Astrocyte of the spinal cord (primary cell): Measurements from ENCODE around the gene RNASE12.

Source experiments
- DNase-seq: peaks from one replicate; pipeline ENCODE4 v3.0.0; 2011; ENCODE audit warnings: low read depth, low spot score
- H3K4me3 ChIP-seq: 2 replicates; pipeline ENCODE4 v1.5.1; 2011; ENCODE audit warnings: low read depth, mild to moderate bottlenecking, low read length, moderate library complexity
- in situ Hi-C: cut with HindIII; loops from 2 replicates; pipeline ENCODE4 v1.10.0; 2017; ENCODE audit warnings: low sequenced_read_pairs
- TF ChIP-seq, protein P1 (sequence below): IDR thresholded peaks from 2 replicates; pipeline ENCODE4 v1.5.1; 2012; ENCODE audit warnings: low read depth, mild to moderate bottlenecking, low read length, inconsistent platforms

The RNASE12 gene

DNA sequence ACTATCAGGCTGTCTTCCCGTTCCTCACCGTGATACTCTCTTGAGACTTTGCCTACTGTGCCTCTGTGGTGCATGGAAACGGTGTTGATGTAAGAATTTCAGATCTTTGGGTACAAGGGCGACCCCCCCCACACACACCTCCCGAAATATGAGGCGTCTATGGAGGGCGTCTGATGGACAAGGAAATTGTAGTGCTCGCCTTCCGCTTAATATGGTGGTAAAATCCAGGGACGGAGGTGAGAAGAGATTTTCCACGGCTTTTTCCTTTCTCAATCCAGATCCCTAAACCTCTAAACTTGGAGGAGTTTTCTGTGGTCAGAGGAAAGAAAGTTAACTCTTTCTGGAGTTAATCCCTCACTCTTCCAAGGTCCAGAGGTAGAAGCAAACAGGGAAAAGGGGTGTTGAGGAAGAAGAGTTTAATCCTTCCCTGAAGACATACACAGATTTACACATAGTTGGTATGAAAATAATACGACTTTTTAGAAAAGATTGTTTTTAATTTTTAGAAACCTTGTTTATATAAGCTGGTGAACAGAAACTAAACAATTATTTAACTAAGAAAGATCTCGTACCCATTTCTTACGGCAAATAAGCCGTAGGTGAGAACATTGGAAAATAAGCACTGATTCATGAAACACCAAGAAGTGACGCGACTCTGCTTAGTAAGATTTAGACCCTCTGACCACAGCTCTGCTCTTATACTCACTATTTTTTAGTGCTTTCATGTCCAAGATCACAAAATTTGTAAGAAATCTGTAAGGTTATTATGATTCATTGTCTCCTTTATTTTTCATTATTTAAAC is 23.1 kb upstream of the RNASE12 start:
- in situ Hi-C loops, result no loop called here
- TF ChIP-seq, protein P1, sequence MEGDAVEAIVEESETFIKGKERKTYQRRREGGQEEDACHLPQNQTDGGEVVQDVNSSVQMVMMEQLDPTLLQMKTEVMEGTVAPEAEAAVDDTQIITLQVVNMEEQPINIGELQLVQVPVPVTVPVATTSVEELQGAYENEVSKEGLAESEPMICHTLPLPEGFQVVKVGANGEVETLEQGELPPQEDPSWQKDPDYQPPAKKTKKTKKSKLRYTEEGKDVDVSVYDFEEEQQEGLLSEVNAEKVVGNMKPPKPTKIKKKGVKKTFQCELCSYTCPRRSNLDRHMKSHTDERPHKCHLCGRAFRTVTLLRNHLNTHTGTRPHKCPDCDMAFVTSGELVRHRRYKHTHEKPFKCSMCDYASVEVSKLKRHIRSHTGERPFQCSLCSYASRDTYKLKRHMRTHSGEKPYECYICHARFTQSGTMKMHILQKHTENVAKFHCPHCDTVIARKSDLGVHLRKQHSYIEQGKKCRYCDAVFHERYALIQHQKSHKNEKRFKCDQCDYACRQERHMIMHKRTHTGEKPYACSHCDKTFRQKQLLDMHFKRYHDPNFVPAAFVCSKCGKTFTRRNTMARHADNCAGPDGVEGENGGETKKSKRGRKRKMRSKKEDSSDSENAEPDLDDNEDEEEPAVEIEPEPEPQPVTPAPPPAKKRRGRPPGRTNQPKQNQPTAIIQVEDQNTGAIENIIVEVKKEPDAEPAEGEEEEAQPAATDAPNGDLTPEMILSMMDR, result no peak
- peak; percentile 43 for DNase-seq
- H3K4me3 ChIP-seq, result peak overlapping the region; percentile 60

GRCh38 chr14:20613094-20614037 is 22.2 kb upstream of the RNASE12 start:
- TF ChIP-seq, protein P1, result peak; percentile 60
- in situ Hi-C loops, result no loop called here
- peak overlapping the region; percentile 60 for H3K4me3 ChIP-seq
- DNase-seq, result peak; percentile 98

DNA sequence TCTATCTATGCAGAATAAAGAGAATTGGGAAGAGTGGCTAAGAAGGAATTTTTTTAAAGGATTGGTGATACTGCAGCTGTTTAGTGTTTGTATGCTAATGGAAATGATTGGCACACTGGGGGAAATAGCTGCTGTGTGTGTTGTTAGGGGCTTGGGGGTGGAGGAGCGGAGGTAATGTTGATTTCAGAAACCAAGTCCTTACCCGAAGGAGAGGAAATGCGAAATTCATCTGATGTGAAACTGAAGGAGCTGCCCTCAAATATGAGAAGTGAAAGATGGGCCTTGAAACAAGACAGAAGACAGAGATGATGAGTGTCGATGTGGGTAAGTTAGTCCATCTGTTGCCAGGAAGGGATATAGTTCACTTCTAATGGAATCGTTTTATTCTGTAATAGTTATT is 21.2 kb upstream of the RNASE12 start:
- no peak overlapping the region for H3K4me3 ChIP-seq
- TF ChIP-seq, protein P1, result no peak
- in situ Hi-C loops, result no loop called here
- DNase-seq, result no peak

DNA sequence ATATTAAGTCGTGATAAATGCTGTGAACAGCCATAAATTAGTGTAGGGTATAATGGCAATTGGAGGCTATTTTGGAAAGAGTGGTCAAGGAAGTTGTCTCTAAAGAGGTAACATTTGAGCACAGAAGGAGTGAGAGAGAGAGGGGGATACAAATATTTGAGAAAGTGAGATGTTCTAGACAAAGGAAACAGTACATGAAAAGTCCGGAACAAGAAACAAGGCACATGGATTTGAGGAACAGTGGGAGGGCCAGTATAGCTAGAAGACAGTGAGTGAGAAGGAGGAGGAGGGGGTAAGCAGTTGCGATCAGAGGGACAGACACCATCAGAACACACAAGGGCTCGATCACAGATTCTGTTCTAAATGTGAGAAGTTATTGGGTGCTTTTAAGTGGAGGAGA is 20.1 kb upstream of the RNASE12 start:
- in situ Hi-C loops, result no loop called here
- no peak for DNase-seq
- no peak overlapping the region for H3K4me3 ChIP-seq
- TF ChIP-seq, protein P1, result no peak

GRCh38 chr14:20610002-20610765 is 19.0 kb upstream of the RNASE12 start:
- peak; percentile 66 for DNase-seq

More at GRCh38 chr14:20610002-20610765, 19.0 kb upstream of the RNASE12 start:
- TF ChIP-seq, protein P1, result no peak
- peak overlapping the region; percentile 79 for H3K4me3 ChIP-seq
- in situ Hi-C loops, result no loop called here
